ENCODE measurements around the gene CRKL.
"Not testable (repeated sequence)": the region's sequence is repeated elsewhere in the genome, so short reads cannot be mapped to it uniquely, and the experiment has no call there.

Gene CRKL

GRCh38 chr22:20901093-20902033 is 15.8 kb upstream of the CRKL start:
- DNase-seq = not testable (repeated sequence)

- no peak for DNase-seq
Measured at GRCh38 chr22:20903093-20903492, 14.1 kb upstream of the CRKL start.

- no peak for DNase-seq
Measured at GRCh38 chr22:20904008-20904979, 12.9 kb upstream of the CRKL start.

- no peak for DNase-seq
Measured at GRCh38 chr22:20904980-20905355, 12.2 kb upstream of the CRKL start.

- no peak for DNase-seq
Measured at GRCh38 chr22:20905415-20906386, 11.5 kb upstream of the CRKL start.

GRCh38 chr22:20906387-20906767 is 10.8 kb upstream of the CRKL start:
- DNase-seq = no peak

- DNase-seq = not testable (repeated sequence)
Measured at GRCh38 chr22:20908717-20909116, 8.5 kb upstream of the CRKL start.

- no peak for DNase-seq
Measured at GRCh38 chr22:20909543-20910303, 7.5 kb upstream of the CRKL start.

GRCh38 chr22:20912494-20912893 is 4.7 kb upstream of the CRKL start:
- DNase-seq = no peak

GRCh38 chr22:20918663-20919218 is 1.5 kb downstream of the CRKL start:
- DNase-seq = no peak

- DNase-seq = no peak
Measured at GRCh38 chr22:20919718-20920117, 2.5 kb downstream of the CRKL start.

GRCh38 chr22:20920881-20921203 is 3.6 kb downstream of the CRKL start:
- DNase-seq = no peak

- no peak for DNase-seq
Measured at GRCh38 chr22:20922141-20922751, 5.0 kb downstream of the CRKL start.

- DNase-seq = no peak
Measured at GRCh38 chr22:20926243-20926642, 9.0 kb downstream of the CRKL start.

- no peak for DNase-seq
Measured at GRCh38 chr22:20927940-20928572, 10.8 kb downstream of the CRKL start.

GRCh38 chr22:20928573-20928967 is 11.4 kb downstream of the CRKL start:
- no peak for DNase-seq

GRCh38 chr22:20930004-20930403 is 12.8 kb downstream of the CRKL start:
- DNase-seq = no peak

GRCh38 chr22:20930435-20930834 is 13.2 kb downstream of the CRKL start:
- not testable (repeated sequence) for DNase-seq

GRCh38 chr22:20931126-20931654 is 14.0 kb downstream of the CRKL start:
- no peak for DNase-seq

GRCh38 chr22:20933910-20934309 is 16.7 kb downstream of the CRKL start:
- no peak for DNase-seq

Measured in NCI-H526 (cell line).